ENCODE data around the gene SLC11A2.

- TF ChIP-seq CTCF (conservative IDR thresholded peaks at IDR 0.05; ENCODE audit: low read depth, low read length) = no peak
- TF ChIP-seq EZH2 (IDR thresholded peaks at IDR 0.05; ENCODE audit: borderline replicate concordance, low read depth, low read length, poor library complexity, severe bottlenecking) = no peak
Measured at GRCh38 chr12:50952510-50952909, 73.7 kb downstream of the SLC11A2 start, which contains the start of gene HIGD1C.
